ENCODE results near the gene GRID1. TPM values are rescaled to one million over a fixed set of nuclear protein-coding genes. Genes with fewer than 3 reads are reported as not detected.

GRID1 gene
- total RNA-seq, 1 donor, result not detected

DNA sequence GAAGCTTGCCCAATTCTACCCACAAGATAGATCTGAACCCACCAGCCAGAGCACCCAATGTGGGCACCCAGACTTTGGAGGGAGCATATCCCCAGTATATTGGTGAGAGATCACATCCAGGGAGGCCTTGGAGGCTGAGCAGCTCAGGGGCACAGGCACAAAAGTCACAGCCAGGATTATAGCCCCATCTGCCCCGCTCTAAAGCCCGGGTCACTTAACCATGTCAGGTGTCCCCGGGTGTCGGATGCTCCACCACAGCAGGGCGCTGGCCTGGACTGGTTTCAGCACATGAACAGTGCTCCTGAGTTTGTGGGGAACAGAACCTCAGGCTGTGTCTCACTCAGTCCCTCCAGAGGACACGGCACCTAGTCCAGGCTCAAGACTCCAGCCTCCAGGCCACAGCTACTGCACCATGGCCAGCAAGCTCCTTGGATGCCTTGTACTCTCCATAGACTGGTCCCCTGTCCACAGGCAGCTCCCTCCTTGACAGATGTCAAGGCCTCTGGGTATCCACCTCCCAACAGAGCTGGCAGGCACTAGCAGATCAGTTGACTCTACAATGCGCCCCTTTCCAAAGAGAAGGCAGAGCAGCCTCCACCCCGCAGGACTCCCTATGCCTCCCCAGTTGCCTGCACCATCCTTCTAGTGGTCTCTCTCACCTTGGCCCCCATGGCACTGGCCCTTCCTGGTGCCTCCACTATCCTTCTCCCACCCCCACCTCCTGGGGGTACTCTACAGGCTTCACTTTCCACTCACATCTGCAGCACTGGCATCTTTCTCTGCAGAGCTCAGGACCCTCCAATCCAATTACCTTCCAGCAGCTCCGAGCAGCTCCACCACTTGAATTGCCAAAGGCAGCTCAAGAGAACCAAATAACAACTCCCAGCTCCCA, 306.0 kb downstream of the GRID1 start:
- DNase-seq (ENCODE audit: low read depth), result no peak
- no peak overlapping the region for H3K4me3 ChIP-seq (ENCODE audit: low read depth, low read length)
- TF ChIP-seq, protein P1, sequence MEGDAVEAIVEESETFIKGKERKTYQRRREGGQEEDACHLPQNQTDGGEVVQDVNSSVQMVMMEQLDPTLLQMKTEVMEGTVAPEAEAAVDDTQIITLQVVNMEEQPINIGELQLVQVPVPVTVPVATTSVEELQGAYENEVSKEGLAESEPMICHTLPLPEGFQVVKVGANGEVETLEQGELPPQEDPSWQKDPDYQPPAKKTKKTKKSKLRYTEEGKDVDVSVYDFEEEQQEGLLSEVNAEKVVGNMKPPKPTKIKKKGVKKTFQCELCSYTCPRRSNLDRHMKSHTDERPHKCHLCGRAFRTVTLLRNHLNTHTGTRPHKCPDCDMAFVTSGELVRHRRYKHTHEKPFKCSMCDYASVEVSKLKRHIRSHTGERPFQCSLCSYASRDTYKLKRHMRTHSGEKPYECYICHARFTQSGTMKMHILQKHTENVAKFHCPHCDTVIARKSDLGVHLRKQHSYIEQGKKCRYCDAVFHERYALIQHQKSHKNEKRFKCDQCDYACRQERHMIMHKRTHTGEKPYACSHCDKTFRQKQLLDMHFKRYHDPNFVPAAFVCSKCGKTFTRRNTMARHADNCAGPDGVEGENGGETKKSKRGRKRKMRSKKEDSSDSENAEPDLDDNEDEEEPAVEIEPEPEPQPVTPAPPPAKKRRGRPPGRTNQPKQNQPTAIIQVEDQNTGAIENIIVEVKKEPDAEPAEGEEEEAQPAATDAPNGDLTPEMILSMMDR (IDR thresholded peaks at IDR 0.05; ENCODE audit: insufficient read depth, low read length), result no peak

DNA sequence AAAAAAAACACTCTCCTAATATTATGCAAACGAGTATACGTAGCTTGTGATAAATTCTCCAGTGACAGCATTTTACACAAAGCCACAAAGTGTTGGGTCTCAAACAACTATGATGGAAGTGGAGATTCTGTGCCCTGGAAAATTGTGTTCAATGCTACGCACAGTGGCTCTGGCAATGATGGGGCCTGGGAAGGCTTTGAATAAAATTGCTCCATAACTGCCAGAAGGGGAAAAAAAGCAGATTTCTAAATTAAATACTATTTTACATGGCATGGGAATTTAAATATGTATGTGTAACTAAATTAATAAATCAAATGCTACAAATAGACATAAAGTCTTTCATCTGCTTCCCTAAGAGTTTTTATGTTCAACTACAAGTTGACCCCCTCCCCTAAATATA, 306.7 kb downstream of the GRID1 start:
- TF ChIP-seq, protein P1 (IDR thresholded peaks at IDR 0.05; ENCODE audit: insufficient read depth, low read length), result no peak
- no peak overlapping the region for H3K4me3 ChIP-seq (ENCODE audit: low read depth, low read length)
- DNase-seq (ENCODE audit: low read depth), result no peak

DNA sequence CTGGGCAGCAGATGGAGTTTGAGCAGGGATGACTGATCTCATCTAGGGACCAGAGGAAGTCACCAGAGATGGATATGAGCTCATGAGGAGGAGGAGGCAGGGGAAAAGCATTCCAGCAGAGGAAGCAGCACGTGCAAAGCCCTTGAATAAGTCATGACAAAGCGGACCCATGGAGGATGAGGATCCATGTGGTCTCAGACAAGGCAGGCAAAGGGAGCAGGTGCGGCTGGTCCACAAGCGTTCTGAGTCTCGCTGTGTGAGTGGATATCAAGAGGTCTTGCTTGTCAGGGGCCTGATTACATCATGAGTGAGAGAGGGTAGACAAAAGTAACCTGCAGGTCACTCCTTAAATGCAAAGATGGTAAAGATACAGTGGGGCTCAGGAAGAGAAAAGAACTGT, 307.6 kb downstream of the GRID1 start:
- TF ChIP-seq, protein P1 (IDR thresholded peaks at IDR 0.05; ENCODE audit: insufficient read depth, low read length), result no peak
- H3K4me3 ChIP-seq (ENCODE audit: low read depth, low read length), result no peak overlapping the region
- DNase-seq (ENCODE audit: low read depth), result no peak

DNA sequence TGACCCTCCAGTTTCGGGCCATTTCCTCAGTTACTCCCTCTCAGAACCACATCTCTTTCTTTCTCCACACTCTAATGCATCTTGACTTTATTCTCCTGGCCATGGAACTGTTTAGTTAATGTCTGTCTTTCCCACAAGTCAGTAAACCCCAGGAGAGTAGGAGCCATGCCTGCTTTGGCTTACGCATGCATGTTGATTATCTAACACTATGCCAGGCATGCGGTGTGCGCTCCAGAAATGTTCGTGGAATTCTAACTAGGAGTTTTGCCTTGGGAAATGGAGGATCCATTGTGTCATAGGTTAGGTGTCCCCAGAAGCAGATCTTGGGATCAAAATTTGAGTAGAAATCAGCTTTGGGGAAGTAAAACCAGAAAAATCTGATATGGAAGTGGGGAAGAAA, 308.9 kb downstream of the GRID1 start:
- H3K4me3 ChIP-seq (ENCODE audit: low read depth, low read length), result no peak overlapping the region
- TF ChIP-seq, protein P1 (IDR thresholded peaks at IDR 0.05; ENCODE audit: insufficient read depth, low read length), result no peak
- no peak for DNase-seq (ENCODE audit: low read depth)

DNA sequence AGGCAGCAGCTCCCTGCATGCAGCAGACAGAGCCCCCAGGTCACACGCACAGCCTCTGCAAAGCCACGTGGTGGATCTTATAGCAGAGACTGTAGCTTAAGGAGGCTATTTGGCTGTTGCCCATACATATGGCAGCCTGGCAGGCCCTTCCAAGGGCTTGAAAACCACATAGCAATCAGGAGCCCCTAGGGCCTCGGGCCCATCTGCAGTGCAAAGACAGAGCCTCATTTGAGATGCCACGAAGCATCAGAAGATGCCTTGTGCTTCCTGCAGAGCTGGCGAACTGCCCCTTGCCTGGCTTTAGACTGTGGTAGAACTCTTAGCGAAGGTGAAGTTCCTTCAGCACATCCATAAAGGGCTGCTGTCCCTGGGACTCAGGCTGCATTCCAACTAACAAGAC, 309.9 kb downstream of the GRID1 start:
- TF ChIP-seq, protein P1 (IDR thresholded peaks at IDR 0.05; ENCODE audit: insufficient read depth, low read length), result no peak

DNA sequence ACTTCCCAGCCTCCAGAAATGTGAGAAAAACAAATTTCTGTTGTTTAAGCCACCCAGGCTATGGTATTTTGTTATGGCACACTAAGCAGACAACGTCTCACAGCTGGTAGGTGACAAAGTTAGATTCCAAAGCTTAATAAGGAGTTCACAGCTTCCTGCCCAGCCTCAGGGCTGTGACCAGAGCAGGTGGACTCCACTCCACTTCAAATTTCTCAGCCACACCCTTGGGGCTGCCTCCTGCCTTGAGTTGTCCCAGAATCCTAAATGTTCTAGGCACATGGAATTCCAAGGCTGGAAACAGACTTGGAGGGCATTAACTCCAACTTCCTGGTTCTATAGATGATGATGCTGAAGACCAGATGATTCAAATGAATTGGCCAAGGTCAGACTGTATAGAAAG, 310.7 kb downstream of the GRID1 start:
- DNase-seq (ENCODE audit: low read depth), result no peak
- TF ChIP-seq, protein P1 (IDR thresholded peaks at IDR 0.05; ENCODE audit: insufficient read depth, low read length), result no peak
- no peak overlapping the region for H3K4me3 ChIP-seq (ENCODE audit: low read depth, low read length)

More for the DNA sequence above, 309.9 kb downstream of the GRID1 start:
- H3K4me3 ChIP-seq (ENCODE audit: low read depth, low read length), result no peak overlapping the region
- DNase-seq (ENCODE audit: low read depth), result no peak

All from fibroblast of the aortic adventitia (primary cell).